ENCODE results near the gene MAGEL2.

MAGEL2 gene

DNA sequence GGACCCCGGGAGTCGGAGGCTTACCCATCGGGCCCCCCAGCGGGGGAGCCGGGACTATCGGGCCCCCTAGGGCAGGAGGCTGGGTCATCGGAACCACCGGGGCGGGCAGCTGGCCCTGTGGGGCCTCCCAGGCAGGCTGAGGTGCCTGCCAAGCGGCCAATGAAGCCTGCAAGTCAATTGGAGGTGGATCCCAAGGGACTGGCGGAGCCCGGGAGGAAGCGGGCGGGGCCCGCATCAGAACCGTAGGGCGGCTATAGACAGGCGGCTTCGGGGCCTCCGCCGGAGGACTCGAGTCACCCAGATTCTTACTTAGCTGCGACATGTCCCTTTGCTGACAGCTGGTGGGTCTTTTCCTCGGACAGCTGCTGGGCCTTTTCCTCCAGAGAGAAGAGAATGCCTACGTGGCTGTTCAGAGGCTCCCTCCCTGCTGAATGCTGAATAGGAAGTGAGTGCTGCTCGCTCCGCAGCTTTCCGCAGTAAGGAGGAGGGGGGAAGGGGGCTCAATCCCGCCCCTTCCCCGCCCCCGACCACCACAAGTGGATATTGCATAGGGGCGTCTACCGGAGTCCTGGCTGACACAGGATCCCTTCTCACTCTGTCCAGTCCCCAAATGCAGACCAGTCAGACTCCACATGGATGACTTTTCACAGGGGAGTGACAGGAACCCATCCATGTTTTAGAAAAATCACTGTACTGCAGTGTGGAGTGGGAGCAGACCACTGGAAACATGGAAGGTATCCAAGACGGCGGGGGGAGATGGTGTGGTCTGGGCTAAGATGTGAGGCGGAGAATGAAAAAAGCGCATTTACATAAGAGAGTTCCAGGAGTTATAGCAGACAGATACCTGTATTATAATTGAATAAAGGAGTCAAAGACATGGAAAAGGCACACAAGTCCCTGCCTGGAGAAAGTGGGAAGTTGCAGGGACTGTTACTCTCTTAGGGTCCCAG, at the start of gene MAGEL2:
MAGEL2 (minus strand) TSS at position 447 of the 950 bp plus-strand sequence; CDS start at position 322, 125 bp downstream.
- DNase-seq = peak; percentile 46

DNA sequence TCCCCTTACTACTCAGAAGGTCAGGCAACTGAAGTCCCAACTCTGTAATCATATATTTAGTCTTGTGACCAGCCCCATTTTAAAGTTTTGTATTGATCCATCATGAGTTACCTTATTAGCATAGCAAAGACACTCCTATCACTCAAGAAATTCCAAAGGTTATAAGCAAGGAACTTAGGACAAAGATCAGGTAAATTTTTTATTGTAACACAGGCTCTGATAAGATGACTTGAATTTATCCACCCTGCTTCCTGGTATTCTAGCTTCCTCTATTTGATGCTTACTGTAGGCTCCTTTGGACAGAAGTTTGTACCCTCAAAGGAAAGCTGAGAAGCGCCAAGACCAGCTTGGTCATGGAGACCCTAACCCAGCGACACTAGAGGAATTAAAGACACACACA, 47.6 kb upstream of the MAGEL2 start:
- DNase-seq = no peak

DNA sequence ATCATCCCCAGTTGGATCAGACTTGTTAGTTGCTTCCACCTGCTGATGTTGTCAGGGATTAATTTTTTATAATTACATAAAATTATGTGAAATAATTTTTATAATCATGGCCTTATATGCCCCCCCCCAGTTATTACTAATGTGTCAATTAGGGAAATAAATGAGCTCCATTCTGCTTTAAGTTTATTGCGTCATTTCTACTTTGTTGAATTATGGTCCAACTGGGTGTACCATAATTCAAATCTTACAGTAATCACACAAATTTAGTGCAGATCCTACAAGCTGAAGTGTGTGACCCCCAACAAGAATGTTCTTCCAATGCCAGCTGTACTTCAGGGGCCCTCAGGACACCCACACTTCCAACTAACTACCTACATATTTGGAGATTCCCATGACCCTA, 46.9 kb upstream of the MAGEL2 start:
- no peak for DNase-seq

DNA sequence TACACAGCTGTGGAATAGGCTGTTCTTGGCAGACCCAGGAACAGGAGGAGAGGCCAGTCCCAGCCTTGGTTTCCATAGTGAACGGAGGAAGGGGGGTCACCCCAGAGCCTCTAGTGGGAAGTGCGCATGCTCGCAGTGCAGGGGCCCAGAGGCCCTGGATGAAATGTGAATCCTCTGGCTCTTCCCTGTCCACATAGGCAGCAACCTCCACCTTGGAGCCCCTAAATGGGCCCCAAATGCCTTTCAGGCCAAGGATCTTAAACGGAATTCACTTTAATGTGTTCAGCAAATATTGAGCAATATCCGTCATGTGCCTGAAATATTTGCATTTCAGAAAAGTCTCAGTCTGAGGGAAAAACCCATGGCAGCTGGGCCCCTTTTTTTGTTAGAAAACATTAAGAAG, 42.8 kb upstream of the MAGEL2 start:
- no peak for DNase-seq

DNA sequence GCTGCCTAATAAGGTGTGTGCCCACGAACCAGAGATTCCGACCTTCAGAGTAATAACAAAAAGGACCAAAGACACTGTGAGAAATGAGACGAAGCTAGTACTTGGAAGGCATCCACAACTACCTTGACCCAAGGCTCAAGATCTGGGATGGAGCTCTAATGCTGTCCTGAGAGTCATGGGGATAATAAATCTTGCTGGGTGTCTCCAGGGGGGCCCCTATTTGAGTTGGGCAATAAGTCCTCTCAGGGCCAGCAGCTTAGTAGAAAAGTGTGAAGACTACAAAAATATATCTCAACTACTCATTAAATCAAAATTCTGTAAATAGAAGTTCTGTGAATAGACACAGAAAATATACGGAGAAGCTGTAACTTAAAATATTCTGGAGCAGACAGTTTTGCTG, 42.3 kb upstream of the MAGEL2 start:
- DNase-seq = no peak

DNA sequence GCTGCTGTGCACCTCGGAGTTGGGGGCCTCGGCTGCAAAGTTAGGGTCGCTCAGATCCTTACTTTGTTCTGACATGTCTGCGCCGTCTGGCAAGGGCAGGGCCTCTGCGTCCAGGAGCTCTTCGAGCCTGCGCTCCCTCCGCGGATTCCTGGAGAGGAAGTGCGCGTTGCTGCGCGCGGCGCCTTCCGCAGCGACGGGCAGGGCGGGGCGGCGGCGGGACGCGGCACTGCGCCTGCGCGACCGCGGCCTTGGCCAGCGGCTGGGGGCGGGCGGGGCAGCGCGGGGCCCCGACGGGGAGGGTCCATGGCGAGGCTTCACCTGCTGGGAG, 39.4 kb upstream of the MAGEL2 start, which contains the start of gene NDN:
NDN (minus strand) TSS at position 163 of the 328 bp plus-strand sequence; CDS start at position 75, 88 bp downstream.
- no peak for DNase-seq

DNA sequence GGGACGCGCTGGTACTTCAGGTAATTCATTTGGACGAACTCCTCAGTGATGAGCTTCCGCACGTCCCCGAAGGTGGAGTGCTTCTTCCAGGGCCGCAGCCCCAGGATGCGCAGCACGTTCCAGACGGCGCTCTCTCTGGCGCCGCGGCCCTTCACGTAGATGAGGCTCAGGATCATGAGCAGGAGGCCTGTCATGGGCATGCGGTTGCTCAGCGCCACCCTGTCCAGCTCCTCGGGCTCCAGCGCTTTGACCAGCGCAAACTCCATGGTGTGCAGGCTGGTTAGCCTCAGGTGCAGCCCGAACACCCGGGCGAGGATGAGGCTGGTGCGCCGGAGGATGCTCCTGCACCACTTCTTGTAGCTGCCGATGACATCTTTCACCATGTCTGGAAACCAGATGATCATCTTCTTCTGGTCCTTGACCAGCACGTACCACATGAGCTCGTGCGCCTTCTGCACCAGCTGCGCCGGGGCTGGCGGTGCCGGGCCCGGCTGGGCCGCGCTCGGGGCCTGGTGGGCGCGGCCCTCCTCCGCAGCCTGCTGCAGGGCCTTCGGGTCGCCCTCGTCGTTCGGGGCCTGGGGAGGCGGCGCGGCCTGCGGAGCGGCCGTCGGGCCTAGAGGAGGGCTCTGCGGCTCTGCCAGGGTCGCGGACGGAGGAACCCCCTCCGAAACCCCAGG, 38.9 kb upstream of the MAGEL2 start:
- no peak for DNase-seq

DNA sequence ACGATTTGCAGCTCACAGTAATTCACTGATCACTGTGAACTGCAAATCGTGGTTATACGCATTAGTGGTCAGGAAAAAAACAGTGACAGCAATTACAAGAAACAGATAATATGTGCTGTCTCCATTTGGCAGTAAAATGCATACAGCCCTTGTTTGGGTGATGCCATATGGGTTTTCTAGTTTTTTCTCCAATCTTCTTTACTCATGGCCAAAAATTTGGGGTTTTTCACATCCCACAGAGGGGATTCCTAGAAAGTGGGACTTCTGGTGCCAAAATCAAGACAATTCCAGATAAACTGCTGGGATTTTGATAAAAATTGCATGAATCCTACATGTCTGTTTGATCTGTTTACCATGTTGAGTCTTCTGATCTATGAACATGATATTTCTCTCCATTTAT, 23.8 kb upstream of the MAGEL2 start:
- DNase-seq = no peak

DNA sequence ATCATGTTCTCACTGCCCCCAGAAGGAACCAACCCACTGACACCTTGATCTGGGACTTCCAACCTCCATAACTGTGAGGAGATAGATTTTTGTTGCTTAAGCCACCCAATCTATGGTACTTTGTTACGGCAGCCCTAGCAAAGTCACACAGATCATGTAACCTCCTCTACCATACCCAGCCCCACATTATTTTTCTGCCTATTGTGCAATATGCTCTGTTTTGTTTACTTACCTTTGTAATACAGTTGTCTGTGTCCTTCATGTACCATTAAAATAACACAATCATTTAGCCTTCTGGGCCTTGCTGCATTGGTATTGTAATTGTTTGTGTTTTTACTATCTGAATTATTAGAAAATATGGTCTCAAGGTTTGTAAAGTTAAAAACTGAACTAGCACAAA, 23.3 kb upstream of the MAGEL2 start:
- no peak for DNase-seq

DNA sequence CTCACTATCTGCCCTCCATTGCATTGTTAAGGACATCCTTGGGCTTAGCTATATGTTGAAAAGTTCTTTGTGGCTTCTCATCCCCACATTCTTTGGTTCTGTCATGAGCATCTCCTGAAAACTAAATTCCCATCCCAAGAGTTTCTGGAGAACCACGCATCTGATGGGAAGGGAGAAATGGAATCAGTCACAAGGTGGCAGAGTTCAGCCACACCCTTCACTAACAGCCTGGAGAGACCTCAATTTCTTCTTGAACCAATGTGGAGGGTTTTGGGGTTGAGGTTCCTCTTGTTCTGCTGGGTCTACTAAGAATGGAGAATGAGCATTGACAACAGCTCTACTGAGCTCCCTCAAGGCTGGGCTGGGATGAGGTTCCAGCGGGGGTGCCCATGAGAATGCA, 15.6 kb upstream of the MAGEL2 start:
- no peak for DNase-seq

DNA sequence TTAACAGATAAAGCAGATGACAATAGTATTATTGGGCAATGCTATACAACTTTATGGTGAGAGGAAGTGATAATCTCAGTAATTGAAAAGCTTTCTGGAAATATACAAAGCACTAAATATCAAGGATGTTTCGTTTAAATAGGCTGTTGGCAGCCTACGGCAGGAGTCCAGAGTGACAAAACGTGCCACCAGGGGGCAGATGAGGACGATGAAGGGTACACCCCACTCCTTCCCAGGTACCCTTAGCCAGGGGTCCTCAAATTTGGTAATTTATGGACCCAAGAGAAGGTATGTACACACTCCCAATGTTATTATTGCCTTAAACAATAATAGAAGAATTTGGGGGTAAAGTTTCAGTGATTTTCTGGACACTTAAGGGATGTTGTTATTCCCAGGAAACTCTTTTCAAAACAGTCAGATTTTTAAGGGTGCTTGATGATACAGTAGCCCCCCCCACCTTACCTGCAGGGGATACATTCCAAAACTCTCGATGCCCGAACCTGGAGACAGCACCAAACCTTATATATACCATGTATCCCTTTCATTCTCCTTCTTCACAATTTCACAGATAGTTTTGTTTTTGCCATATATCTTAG, 1.4 kb upstream of the MAGEL2 start:
- DNase-seq = no peak

DNA sequence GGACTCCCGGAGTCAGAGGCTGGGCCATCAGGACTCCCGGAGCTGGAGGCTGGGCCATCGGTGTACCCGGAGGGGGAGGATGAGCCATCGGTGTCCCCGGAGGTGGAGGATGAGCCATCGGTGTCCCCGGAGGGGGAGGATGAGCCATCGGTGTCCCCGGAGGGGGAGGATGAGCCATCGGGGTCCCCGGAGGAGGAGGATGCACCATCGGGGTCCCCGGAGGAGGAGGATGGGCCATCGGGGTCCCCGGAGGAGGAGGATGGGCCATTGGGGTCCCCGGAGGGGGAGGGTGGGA, 719 bp downstream of the MAGEL2 start:
- no peak for DNase-seq

DNA sequence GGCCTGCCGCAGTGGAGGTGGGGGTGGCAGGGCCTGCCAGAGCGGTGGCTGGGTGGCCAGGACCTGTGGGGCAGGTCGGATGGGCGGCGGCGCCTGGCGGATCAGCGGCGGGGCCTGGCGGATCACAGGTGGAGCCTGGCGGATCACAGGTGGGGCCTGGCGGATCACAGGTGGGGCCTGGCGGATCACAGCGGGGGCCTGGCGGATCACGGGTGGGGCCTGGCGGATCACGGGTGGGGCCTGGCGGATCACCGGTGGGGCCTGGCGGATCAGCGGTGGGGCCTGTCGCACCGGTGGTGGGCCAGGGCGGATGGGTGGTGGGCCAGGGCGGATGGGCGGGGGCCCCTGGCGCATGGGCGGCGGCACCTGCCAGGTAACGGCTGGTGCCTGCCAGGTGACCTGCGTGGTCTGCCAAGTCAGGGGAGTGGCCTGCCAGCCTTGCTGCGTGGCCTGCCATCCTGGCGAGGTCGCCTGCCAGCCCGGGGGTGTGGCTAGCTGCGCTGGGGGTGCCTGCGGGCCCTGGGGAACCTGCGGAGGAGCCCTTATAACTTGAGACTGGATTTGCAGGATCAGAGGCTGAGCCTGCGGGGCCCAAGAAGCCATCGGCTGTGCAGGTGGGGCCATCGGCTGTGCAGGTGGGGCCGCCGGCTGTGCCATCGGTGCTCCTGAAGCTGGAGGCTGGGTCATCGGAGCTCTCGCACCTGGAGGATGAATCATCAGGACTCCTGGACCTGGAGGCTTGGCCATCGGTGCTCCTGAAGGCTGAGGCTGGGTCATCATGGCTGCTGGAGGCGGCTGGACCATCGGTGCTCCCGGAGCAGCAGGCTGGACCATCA, 1.3 kb downstream of the MAGEL2 start:
- DNase-seq = no peak

DNA sequence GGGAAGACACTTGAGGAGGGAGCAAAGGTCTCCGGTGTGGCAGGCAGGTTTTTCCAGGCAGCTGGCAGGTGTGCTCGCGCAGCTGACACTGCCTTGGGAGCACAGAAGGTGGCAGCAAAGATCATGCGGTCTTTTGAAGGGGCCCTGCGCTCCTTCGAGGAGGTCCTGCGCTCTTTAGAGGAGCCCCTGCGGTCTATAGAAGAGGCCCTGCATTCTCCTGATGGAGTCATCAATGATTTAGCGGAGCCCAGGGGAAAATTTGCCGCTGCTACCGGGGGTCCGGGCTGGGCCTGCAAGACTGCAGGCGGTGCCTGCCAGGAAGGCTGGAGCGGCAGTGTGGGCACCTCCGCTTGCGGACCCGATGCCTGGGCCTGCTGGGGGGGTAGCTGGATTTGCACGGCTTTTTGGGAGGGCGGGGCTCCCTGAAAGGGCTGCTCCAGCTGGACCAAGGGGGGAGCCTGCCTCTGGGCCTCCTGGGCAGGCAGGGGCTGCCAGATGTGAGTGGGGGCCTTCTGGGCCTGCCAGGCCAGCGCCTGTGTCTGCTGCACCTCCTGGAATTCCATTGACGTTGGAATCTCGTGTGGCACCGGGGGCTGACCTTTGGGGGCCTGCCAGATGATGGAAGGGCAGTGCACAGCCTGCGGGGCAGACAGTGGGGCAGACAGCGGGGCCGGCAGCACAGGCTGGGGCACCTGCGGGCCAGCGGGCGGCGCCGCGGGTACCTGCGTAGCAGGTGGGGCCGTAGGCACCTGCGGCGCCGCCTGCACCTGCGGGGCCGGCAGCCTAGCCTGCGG, 2.1 kb downstream of the MAGEL2 start:
- no peak for DNase-seq

DNA sequence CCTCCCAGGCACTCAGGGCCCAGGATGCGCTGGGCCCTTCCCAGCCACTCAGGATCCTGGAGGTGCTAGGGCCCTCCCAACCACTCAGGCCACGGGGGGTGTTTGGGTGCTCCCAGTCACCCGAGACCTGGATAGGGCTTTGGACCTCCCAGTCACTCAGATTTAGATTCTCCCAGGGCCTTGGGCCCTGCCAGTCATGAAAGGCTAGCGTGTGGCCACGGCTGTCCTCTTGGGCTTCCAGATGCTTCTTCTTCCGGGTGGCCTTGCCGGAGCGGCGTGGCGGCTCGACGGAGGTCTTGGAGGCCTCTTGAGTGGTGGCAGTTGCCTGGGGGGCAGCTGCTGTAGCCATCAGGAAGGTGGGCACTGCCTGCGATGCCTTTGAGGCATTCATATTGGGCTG, 2.8 kb downstream of the MAGEL2 start:
- DNase-seq = no peak

DNA sequence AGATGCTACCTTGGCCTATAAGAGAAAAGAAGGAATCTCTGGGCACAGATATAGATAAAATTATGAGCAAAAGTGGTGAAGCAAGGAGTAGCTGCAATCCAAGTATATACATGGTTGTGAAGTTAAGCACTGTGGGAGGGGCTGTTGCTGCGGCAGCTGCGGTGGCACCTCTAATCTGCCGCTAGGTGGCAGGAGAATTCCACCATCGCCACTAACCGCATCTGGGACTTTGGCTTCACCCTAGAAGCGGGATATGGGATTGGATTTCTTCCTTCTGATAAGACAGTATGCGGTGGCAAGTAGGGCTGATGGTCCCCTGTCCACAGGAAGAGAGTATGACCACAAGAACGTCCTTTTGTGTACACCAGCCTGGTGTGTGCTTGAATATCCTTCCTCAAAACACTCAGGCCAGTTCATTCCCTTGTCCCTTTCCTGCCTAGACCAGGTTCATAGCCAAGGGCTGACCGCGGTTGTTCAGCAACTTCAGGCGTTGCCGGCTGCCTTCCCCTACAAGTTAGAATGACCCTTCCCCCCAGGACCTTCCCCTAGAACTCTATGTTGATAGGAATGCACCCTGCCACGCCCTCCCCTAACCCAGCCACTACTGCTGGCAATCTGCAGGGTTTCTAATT, 5.1 kb downstream of the MAGEL2 start:
- peak; percentile 42 for DNase-seq

DNA sequence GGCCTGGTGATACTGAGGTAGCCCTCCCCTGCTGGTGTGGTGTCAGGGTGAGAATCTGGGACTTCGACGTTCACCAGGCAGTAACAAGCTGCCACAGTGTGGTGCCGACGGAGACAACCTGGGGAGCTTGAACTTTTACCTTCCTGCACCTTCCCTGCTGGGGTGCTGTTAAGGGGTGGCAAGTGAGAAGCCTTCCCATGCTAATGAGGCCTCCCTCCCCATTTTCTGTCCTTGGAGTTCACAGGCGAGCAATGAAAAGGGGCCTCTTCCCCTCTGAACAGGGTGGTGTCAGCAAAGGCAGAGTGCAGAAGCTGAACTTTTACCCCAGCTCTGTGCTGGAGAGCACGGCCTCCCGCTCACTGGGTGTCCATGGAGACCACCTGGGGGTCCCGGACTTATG, 13.5 kb downstream of the MAGEL2 start:
- DNase-seq = no peak

DNA sequence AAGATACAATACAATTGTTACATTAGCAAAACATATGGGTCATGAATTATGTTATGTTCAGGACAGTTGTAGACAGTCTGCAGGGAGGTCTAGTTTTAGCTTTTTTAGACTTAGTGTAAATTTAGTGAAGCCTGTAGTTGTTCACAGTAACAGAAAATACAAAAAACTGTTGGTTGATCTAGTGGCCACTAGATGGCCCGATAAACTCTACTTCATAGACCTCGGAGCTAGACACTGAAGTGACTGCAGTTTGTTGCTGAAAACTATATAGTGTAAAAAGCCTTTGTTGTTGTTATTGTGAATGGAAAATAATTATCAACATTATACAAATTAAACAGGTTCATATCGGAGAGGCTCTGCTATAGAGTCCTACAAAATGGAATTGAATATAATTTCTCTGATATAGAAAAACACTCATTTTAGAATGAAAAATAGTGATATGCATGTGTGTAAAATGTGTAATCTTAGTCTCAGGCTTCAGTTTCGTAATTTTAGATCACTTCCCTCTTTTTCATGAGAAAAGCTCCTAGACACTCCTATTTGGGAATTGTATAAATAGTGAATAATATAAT, 18.3 kb downstream of the MAGEL2 start:
- DNase-seq = no peak

DNA sequence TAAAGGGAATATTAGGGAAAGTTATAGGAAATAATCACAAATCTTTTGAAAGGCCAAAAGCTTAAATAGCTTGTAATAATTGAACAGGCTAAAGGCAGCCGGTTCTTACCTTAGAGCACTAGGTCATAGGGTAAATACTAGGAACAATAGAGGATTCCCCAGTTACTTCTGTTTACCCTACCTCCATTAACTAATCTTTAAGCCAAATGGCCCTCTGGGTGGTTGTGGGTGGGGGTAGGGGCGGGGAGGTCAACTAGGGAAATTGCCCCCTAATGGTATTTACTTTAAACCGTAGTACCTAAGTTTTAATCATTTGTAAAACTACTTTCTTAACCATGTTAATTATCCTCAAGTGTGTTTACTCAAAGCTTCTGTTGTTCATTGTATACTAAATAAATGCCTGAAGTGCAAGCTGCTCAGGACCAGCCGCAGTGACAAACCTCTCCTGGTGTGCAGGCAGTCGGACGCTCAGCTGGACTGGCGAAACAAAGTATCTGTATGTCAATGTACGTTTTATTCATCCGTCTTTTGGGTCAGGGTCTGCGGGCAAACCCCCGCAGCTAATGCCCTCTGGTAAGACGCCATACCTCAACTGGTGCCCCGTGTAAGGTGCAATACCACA, 18.9 kb downstream of the MAGEL2 start:
- DNase-seq = no peak

DNA sequence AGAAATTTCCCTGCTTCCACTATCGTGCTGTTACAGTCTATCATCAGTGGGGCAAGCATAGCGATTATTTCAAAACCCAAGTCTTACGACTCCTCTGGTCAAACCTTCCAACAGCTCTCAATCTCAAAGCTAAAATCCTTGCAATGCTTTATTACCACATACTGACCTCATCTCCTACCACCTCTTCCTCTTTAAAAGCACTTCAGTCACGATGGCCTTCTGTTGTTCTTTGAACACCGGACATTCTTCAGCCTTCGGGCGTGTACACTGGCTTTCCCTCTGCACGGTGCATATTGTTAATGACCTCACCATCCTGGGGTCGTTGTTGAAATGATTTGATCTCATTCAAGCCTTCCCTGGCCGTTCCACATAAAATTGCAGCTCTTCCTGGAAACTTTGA, 31.1 kb downstream of the MAGEL2 start:
- DNase-seq = no peak

DNA sequence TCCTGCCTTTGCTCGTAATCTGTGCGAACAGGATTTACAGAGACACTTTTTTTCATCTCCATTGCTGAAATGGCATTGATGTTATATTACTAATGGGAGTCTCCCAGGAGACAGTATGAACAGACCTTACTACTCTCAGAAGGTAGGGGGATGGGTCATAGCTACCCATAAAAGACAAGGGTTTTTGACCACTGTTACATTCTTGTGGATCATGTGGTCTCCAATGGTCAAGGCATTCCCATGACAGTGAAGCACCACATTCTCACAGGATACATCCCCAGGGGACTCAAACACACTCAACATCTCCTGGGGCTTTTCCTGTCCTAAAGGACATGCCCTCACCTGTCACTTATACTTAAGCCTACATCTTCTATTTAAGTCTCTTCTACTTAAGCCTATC, 41.4 kb downstream of the MAGEL2 start:
- no peak for DNase-seq
